Measurements from ENCODE around the gene PIGU. TPM values are rescaled to one million over a fixed set of nuclear protein-coding genes. Genes with fewer than 3 reads are reported as not detected.

Gene PIGU
- total and polyA plus RNA-seq, 2 donors (not counting 1 experiment from before 2014, with no cell fraction given): 12.0 to 19.3 TPM

GRCh38 chr20:34537651-34538050 lies 139.2 kb downstream of the PIGU start:
- peaks cover 12% of the 10 kb centered on the region for H3K4me1 Mint-ChIP-seq
- no peak overlapping the region for H3K27ac ChIP-seq (ENCODE audit: low read length in 2 of 2)
- H3K4me2 ChIP-seq (replicated peaks; ENCODE audit: low read depth, low read length, poor library complexity, severe bottlenecking): no peak overlapping the region
- H3K36me3 ChIP-seq (replicated peaks in 1 of 2; ENCODE audit: control extremely low read depth in 1 of 2, control insufficient read depth in 1 of 2, extremely low read depth in 1 of 2, insufficient read depth in 2 of 2, low read length in 1 of 2): peaks cover 4 to 58% of the 10 kb centered on the region in 2 experiments
- no peaks in the 10 kb centered on the region for H3K9me3 Mint-ChIP-seq (ENCODE audit: insufficient read depth)
- TF ChIP-seq EZH2 (IDR thresholded peaks at IDR 0.05; ENCODE audit: borderline replicate concordance, insufficient read depth, low read depth, low read length, poor library complexity, severe bottlenecking) (no peak), CTCF (IDR thresholded peaks at IDR 0.05) (no peak)
- peaks cover 3% of the 10 kb centered on the region for H3K79me2 ChIP-seq (ENCODE audit: control insufficient read depth, insufficient read depth, low read length)
- H3K27me3 Mint-ChIP-seq: no peaks in the 10 kb centered on the region
- no peaks in the 10 kb centered on the region for H3K9me3 ChIP-seq (ENCODE audit: control extremely low read depth in 1 of 3, control insufficient read depth in 2 of 3, insufficient read depth in 1 of 3, low read length in 2 of 3)
- no peaks in the 10 kb centered on the region for H3K27me3 ChIP-seq (replicated peaks in 1 of 4; ENCODE audit: control extremely low read depth in 1 of 4, control insufficient read depth in 3 of 4, insufficient read depth in 4 of 4, low read length in 3 of 4)
- H3K27ac Mint-ChIP-seq: no peak overlapping the region
- no peaks in the 10 kb centered on the region for H3K4me1 ChIP-seq (ENCODE audit: control insufficient read depth in 2 of 2, insufficient read depth in 2 of 2, low read length in 2 of 2)
- H3K9ac ChIP-seq (ENCODE audit: low read length): no peak overlapping the region
- no peak overlapping the region for H3K4me3 ChIP-seq (ENCODE audit: control extremely low read depth in 1 of 5, extremely low read depth in 1 of 5, insufficient read depth in 1 of 5, low read depth in 2 of 5, low read length in 4 of 5)
- peaks cover 8% of the 10 kb centered on the region for H4K20me1 ChIP-seq (ENCODE audit: control insufficient read depth, insufficient read depth, low read length, poor library complexity, severe bottlenecking)
- H2AFZ ChIP-seq (ENCODE audit: insufficient read depth, low read depth, low read length, poor library complexity, severe bottlenecking): no peak overlapping the region
- DNase-seq (no peak), ATAC-seq (ENCODE audit: low read depth) (no peak)
- 96% methylated on average over 8 of the region's 8 CpGs for WGBS (ENCODE audit: insufficient coverage)
- H3K4me3 Mint-ChIP-seq: no peak overlapping the region
- ChIA-PET CTCF (interaction anchor here (0.6 to 5.8 kb wide), 18 partner anchors 11 to 259 kb away, joined by 3 to 89 read pairs (median 4); partner anchors contain the start of genes DYNLRB1 and TP53INP2), POLR2A (interaction anchor here (0.6 to 0.7 kb wide), 2 partner anchors 77 to 137 kb away, joined by 3 to 7 read pairs; no protein-coding TSS in a partner anchor)
- intact Hi-C loops (cut with micrococcal nuclease): loop anchor here (1.0 to 5.0 kb wide), 3 partner anchors 167 to 225 kb away; partner anchors contain the start of gene TP53INP2

DNA sequence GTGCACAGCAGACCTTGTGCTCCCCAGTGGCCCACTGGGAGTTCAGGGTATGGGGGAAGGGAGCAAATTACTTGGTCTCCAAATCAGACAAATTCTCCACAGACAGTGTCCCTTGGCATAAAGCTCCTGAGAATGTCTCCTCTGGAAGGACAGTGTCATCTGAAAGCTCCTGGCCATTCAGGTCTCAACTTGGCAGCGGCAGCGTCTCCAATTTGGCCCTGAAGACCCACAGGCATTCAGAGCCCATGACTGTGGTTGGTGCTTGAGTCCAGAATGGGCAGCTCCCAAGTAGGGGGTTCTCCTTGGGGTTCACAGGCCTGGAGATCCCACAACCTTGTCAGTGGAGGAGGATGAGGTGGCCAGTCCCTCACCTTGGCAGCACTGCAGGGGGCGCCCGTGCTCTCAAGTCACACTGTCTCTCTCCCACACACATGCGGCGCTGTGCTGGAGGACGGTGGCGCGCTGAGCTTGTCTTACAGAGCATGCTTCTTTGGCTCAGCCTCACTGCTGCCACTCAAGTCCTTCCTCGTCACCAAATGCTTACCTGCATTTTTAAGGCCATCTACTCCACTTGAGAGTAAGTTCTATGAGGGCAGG lies 140.0 kb downstream of the PIGU start:
- H2AFZ ChIP-seq (ENCODE audit: insufficient read depth, low read depth, low read length, poor library complexity, severe bottlenecking): no peak overlapping the region
- H3K4me2 ChIP-seq (replicated peaks; ENCODE audit: low read depth, low read length, poor library complexity, severe bottlenecking): no peak overlapping the region
- H3K27ac ChIP-seq (ENCODE audit: low read length in 2 of 2): no peak overlapping the region
- Mint-ChIP-seq H3K27me3 (no peaks in the 10 kb centered on the region), H3K4me1 (peaks cover 8% of the 10 kb centered on the region), H3K9me3 (ENCODE audit: insufficient read depth) (no peaks in the 10 kb centered on the region), H3K4me3 (no peak overlapping the region), H3K27ac (no peak overlapping the region)
- peak; percentile 27 for TF ChIP-seq CTCF (IDR thresholded peaks at IDR 0.05)
- no peak for TF ChIP-seq EZH2 (IDR thresholded peaks at IDR 0.05; ENCODE audit: borderline replicate concordance, insufficient read depth, low read depth, low read length, poor library complexity, severe bottlenecking)
- 100% methylated on average over 2 of the region's 10 CpGs for WGBS (ENCODE audit: insufficient coverage)
- intact Hi-C loops (cut with micrococcal nuclease): loop anchor here (5.0 kb wide), 1 partner anchor 225 kb away; no protein-coding TSS in a partner anchor
- peaks cover 16% of the 10 kb centered on the region for H4K20me1 ChIP-seq (ENCODE audit: control insufficient read depth, insufficient read depth, low read length, poor library complexity, severe bottlenecking)
- ATAC-seq (ENCODE audit: low read depth): no peak
- no peaks in the 10 kb centered on the region for H3K9me3 ChIP-seq (ENCODE audit: control extremely low read depth in 1 of 3, control insufficient read depth in 2 of 3, insufficient read depth in 1 of 3, low read length in 2 of 3)
- no peak overlapping the region for H3K4me3 ChIP-seq (ENCODE audit: control extremely low read depth in 1 of 5, extremely low read depth in 1 of 5, insufficient read depth in 1 of 5, low read depth in 2 of 5, low read length in 4 of 5)
- peaks cover 4 to 66% of the 10 kb centered on the region in 2 experiments for H3K36me3 ChIP-seq (replicated peaks in 1 of 2; ENCODE audit: control extremely low read depth in 1 of 2, control insufficient read depth in 1 of 2, extremely low read depth in 1 of 2, insufficient read depth in 2 of 2, low read length in 1 of 2)
- H3K79me2 ChIP-seq (ENCODE audit: control insufficient read depth, insufficient read depth, low read length): peaks cover 7% of the 10 kb centered on the region
- no peak overlapping the region for H3K9ac ChIP-seq (ENCODE audit: low read length)
- ChIA-PET POLR2A (interaction anchor here (0.7 kb wide), 1 partner anchor 224 kb away, joined by 4 read pairs; no protein-coding TSS in a partner anchor), CTCF (interaction anchor here (0.6 to 5.8 kb wide), 10 partner anchors 21 to 238 kb away, joined by 3 to 89 read pairs (median 6); partner anchors contain the start of genes DYNLRB1 and TP53INP2)
- no peaks in the 10 kb centered on the region for H3K4me1 ChIP-seq (ENCODE audit: control insufficient read depth in 2 of 2, insufficient read depth in 2 of 2, low read length in 2 of 2)
- H3K27me3 ChIP-seq (replicated peaks in 1 of 4; ENCODE audit: control extremely low read depth in 1 of 4, control insufficient read depth in 3 of 4, insufficient read depth in 4 of 4, low read length in 3 of 4): no peaks in the 10 kb centered on the region
- DNase-seq: peak; percentile 38
